Measurements from ENCODE around the gene NCOA3.
"Not testable (repeated sequence)": the region's sequence is repeated elsewhere in the genome, so short reads cannot be mapped to it uniquely, and the experiment has no call there.

NCOA3 gene

GRCh38 chr20:47502271-47503239 lies 868 bp downstream of the NCOA3 start:
- peak; percentile 86 for DNase-seq

DNA sequence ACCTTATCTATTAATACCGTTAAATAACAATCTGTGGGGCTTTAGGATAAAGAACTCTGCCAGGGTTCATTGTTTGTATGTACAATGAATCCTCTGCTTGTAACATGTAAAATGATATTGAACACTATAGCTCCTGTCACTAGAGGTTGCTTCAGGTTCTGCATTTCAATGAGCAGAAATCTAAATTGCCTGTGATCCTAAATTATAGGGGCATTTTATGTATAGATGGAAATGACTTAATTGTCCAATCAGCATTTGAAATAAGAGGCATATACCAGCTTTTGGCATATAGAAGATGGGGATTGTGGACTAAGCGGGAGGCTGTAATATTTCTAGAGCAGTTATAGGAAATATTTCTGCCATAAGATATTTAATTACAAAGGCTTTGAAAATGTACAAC lies 2.0 kb downstream of the NCOA3 start:
- peak in 1 of 2 experiments; percentile 35 for DNase-seq

DNA sequence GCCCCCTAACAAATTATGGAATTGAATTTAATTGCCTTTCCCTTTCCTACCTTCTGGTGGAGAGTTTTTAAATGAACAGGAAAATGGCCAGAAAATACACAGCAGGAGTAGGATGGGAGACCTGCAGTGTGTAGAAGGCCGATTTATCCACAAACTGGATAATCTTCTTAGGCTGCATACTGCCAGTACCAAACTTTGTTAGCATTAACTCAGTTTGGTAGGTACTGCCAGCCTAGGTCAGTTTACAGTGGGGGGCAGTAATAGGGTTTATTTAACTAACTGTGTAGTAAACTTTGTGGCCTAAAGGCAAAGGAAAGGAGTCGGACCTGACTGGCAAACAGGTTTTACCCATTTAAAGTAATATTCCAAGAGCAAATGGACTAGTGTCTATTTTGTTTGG lies 4.6 kb downstream of the NCOA3 start:
- DNase-seq, result no peak

DNA sequence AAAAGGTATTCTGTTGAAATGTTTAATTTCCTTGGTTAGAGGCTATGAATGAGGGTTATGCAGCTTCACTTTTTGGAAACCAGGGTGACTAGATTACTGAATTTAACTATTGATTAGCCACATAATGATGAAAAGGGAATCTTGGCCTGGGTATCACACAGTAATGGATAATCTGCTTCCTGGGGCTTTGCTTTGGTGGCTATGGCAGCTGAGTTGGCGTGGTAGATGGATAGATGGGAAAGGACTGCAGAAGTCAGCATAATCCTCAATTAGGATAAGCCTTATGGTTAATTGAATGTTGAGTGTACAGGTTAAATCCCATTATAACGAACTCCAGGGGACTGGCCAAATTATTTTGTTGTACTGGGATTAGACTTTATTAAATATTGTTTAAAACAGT lies 5.2 kb downstream of the NCOA3 start:
- no peak for DNase-seq

- DNase-seq, result not testable (repeated sequence)
Observed at GRCh38 chr20:47507275-47507981, 5.7 kb downstream of the NCOA3 start.

DNA sequence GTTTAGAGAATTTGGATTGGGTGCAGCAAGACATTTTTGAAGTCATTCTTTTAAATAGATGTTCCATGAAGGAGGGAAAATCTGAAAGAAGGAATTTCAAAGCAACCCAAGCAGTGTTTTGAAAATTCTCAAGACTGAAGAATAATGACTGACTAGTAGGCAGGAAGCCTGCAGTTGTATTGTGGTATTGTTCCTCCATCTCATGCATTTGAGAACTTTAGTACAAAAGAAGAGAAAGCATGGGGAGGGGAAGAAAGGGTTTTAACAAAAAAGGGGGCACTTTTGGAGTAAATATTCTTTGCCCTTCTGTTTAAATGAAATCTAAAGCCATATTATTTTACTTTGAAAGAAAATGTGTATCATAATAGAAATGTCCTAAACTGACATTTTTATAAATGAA lies 6.6 kb downstream of the NCOA3 start:
- peak; percentile 30 to 32 for DNase-seq

- DNase-seq, result no peak
Observed at GRCh38 chr20:47509104-47509661, 7.5 kb downstream of the NCOA3 start.

DNA sequence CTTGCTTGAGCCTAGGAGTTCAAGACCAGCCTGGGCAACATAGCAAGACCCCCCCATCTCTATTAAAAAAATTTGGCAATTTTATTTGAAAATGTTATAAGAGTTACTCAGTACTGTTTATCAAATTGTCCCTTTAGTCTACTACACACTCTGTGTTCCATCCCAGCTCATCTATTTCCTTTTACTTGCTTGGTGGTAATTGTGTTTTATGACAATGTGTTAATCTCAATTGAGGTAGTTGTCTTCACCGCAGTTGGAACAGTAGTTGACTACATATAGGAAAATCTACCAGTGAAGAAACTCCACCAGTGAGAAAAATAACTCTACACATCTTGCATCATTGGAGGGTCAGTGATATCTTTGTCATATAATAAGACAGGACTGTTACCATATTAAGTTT lies 8.0 kb downstream of the NCOA3 start:
- DNase-seq, result no peak

GRCh38 chr20:47515843-47516242 lies 14.2 kb downstream of the NCOA3 start:
- DNase-seq, result no peak

- peak; percentile 25 to 26 for DNase-seq
Observed at GRCh38 chr20:47521059-47521808, 19.5 kb downstream of the NCOA3 start.

DNA sequence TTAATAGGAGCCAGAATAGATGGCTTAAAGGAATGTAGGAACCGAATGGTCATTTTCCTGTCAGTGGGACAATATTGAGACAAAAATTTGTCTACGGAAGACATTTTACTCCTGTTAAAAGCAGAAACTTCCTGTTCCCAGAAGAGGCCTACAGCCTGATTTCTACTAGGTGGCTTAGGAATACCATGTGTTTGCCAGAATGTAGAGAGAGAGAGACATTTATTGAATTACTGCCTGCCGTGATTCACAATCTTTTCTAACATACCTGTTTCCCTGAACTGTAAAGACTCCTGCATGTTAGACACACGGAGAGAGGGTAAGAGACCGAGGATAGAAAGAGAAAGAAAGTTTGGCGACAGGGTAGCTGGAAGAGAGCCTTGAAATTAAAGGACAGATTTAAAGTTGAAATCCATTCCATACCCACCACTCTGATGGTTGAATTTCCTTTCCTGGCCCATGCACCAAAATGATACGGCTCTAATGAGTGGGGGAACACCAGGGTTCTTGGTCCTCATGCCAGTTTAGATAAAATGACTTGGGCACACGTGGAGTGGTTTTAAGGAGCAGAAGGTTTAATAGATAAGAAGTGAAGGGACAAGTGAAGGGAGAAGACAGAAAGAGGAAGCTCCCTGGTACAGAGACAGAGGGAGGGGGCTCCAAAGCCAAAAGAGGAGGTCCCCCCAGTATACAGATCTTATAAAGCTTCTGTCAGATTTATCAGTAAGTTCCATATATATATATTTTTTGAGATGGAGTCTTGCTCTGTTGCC lies 22.5 kb downstream of the NCOA3 start:
- DNase-seq, result peak; percentile 9 to 15

- no peak for DNase-seq
Observed at GRCh38 chr20:47527004-47527800, 25.5 kb downstream of the NCOA3 start.

DNA sequence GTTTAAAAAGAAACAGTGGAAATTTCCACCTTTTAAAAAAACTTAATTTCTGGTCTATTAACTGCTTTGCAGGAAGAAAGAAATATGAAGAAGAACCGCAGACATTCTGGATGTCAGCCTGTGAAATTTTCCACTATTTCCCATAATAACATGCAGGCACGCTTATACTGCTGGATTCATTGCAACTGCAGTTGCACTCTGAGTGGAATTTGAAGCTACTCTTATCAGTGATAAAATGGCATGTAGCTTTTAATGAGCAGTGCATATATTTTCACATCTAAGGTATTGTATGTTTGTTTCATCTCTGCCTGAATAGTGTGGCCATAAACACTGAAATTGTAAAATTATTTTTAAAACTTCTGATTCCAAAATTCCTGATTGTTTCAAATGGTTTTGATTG lies 28.2 kb downstream of the NCOA3 start:
- no peak for DNase-seq

GRCh38 chr20:47531458-47531857 lies 29.8 kb downstream of the NCOA3 start:
- DNase-seq, result no peak

DNA sequence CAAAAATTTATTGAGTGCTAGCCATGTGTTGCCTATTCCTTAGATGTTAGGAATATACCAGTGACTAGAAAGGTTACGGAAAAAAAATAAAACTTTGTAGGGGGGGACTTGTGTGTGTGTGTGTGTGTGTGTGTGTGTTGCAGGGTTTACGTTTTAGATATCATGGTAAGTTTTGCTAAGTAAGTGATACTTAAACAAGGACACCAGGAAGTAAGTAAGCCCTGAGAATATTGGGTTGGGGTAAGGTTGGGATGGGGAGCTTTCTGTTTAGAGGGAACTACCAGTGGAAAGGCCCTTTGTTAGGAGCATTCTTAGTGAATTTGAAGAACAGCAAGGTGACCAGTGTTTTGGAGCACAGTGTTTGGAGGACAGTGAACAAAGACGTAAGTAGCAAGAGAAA lies 30.3 kb downstream of the NCOA3 start:
- DNase-seq, result no peak

DNA sequence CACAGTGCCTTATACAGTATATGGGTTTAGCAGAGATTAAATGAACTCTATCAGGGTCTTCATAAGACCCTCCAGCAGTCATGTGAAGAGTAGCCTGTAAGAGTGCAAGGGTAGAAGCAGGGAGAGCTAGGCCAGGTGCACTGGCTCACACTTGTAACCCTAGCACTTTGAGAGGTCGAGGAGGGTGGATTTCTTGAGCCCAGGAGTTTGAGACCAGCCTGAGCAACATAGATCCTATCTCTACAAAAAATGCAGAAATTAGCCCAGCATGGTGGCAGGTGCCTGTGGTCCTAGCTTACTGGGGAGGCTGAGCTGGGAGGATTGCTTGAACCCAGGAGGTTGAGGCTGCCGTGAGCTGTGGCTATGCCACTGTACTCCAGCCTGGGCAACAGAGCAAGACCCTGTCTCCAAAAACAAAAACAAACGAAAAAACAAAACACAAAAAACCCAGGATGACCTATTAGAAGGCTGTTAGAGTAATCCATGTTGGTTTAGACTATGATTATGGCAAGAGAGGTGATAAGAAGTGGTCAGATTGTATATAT lies 31.9 kb downstream of the NCOA3 start:
- no peak for DNase-seq

- DNase-seq, result no peak
Observed at GRCh38 chr20:47534405-47534804, 32.7 kb downstream of the NCOA3 start.

GRCh38 chr20:47535088-47535487 lies 33.4 kb downstream of the NCOA3 start:
- DNase-seq, result no peak

DNA sequence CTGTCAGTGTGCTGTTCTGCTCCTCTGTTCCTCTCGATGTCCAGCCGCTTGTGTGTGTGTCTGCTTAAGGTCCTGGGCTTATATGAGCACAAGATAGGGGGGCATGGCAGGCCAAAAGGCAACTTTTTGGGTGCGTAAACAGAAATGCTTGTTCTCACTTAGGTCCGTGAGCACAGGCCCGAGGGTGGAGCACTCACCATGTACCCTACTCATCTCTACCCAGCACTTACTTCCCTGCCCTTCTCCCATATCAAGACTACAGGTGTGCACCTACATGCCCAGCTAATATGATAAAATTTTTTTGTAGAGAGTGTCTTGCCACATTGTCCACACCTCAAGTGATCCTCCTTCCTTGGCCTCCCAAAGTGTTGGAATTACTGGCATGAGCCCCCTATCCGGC lies 34.3 kb downstream of the NCOA3 start:
- DNase-seq, result no peak

DNA sequence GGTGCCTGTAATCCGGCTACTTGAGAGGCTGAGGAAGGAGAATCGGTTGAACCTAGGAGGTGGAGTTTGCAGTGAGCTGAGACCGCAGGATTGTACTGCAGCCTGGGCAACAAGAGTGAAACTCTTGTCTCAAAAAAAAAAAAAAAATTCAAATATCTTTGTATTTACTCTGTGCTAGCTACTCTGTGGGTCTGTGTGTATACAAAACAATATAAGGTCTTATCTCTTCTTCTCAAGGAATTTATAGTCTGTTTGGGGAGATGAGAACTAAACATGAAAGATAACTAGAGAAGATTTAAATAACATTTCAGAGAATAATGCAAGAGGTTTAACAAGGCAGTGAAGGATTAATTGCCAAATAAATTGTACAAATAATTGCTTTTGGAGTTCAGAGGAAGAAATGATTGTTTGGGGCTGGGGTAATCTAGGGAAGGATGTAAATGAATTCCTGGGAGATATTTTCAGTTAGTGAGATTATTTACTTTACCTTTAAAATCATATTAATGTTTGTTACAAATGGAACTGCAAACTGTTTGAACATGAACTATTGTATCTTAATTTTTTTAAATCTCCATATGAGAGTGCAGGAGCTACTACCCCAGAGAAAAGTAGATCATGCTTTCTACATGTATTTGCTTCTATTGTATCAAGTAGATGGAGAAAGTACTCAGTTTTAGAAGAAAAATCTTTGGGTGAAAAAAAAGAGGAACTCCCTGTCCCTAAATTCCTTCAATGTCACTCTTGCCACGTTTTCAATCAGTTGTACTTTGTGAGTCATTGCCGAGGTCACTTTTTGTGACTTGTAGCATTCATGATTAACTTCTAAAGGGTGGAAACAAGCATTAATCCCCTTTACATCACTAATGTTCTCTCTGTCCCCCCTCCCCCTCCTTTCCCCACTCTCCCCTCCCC lies 39.0 kb downstream of the NCOA3 start:
- DNase-seq, result peak; percentile 45 to 69

Measured in Kasumi-1 (cell line).